22Rv1 (cell line): Measurements from ENCODE around the gene MTHFD1L.
"Not testable (repeated sequence)": the region's sequence is repeated elsewhere in the genome, so short reads cannot be mapped to it uniquely, and the experiment has no call there.

Source experiments
- CTCF ChIP-seq: fragments of 450-650 bp; IDR thresholded peaks from 2 replicates; pipeline ENCODE4 v1.5.1; 2017; ENCODE audit warnings: mild to moderate bottlenecking
- ZFX ChIP-seq: fragments of 450-650 bp; IDR thresholded peaks from 2 replicates; pipeline ENCODE4 v1.6.1; 2017; ENCODE audit warnings: antibody characterized with exemption, borderline replicate concordance

GRCh38 chr6:150854392-150854791 is 11.1 kb upstream of the MTHFD1L start:
- TF ChIP-seq ZFX, CTCF: not testable (repeated sequence)
